Measurements from ENCODE around the gene SORCS1.
"Not testable (repeated sequence)": the region's sequence is repeated elsewhere in the genome, so short reads cannot be mapped to it uniquely, and the experiment has no call there.

SORCS1 gene

GRCh38 chr10:106938513-106938912 lies 226.0 kb downstream of the SORCS1 start:
- no peak for DNase-seq

GRCh38 chr10:106935978-106936451 lies 228.5 kb downstream of the SORCS1 start:
- DNase-seq = no peak

GRCh38 chr10:106931853-106932249 lies 232.7 kb downstream of the SORCS1 start:
- DNase-seq = no peak

DNA sequence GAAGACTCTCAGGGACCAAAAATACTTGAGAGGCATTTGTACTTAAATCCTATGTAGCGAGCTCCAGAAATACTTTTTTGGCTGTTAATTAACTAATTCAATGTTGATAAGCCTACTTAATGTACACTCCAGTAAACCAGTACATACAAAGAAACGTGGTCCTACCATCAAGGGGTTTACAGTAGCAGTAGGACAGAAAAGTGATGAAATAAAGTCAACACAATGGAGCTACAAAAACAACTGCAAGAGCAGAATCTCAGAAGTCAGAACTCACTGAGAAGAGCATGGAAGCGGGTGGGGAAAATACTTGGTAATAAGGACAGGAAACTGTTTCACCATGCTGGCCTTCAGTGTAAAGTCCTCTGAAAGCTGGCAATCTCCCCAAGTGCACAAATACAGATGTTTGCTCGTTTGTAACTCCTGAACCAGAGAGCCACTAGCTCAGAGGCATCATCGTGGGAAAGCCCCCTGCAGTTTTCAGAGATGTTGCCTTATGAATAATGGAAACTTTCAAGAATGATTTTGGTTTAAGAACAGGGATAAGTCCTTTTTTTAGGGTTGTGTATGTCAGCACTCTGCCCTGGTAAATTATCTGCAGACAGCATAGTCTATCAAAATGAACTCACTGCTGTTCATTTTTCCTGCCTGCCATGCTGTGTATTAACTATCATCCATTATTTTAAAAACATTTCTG lies 233.2 kb downstream of the SORCS1 start:
- no peak for DNase-seq

- DNase-seq = no peak
Measured at GRCh38 chr10:106930751-106931150, 233.8 kb downstream of the SORCS1 start.

- no peak for DNase-seq
Measured at GRCh38 chr10:106929291-106929895, 235.1 kb downstream of the SORCS1 start.

DNA sequence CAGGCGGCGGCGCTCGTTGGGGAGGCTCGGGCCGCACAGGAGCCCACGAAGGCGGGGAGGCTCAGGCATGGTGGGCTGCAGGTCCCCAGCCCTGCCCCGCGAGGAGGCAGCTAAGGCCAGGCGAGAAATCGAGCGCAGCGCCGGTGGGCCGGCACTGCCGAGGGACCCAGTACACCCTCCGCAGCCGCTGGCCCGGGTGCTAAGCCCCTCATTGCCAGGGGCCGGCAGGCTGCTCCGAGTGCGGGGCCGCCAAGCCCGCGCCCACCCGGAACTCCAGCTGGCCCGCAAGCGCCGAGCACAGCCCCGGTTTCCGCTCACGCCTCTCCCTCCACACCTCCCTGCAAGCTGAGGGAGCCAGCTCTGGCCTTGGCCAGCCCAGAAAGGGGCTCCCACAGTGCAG lies 236.4 kb downstream of the SORCS1 start:
- DNase-seq = not testable (repeated sequence)

GRCh38 chr10:106925191-106925590 lies 239.3 kb downstream of the SORCS1 start:
- DNase-seq = no peak

DNA sequence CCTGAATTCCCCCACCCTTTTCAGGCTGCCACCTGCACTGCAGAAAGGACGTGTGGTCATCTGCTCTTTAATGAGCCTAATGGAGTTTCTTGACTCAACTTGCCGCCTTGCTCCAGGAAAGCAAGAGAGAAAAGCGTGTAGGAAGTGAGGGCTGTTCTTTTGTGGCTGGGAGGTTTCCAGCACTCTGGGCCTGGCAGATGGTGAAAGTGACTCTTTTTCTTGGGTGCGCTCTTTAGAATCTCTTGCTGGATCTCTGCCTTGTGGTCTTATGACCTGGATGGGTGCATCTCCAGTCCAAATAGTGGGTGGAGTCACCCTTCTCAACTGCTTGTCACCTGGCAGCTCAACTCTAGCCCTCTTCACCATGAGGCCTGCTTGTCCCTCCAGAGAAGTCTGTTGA lies 244.0 kb downstream of the SORCS1 start:
- DNase-seq = no peak

GRCh38 chr10:106919871-106920282 lies 244.6 kb downstream of the SORCS1 start:
- DNase-seq = no peak

GRCh38 chr10:106917452-106918055 lies 247.0 kb downstream of the SORCS1 start:
- DNase-seq = no peak

DNA sequence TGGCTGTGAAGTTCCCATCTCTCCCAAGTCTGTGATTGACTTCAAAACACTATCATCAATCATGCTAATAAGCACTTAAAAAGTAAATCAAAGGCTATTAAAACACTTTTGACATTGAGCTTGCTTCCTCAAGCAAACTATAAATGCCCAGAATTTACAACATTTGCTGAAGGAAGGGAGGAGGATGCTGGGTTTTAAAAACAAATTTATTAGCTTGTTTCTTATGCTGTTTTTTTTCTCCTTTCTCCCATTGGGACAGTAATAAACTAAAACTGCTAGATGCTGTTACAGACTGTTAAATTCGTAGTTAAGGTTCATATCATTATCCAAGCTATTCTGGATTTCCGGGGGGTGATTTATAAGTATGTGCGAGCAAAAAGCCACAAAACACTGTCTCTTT lies 250.5 kb downstream of the SORCS1 start:
- DNase-seq = no peak

- no peak for DNase-seq
Measured at GRCh38 chr10:106913348-106913747, 251.2 kb downstream of the SORCS1 start.

DNA sequence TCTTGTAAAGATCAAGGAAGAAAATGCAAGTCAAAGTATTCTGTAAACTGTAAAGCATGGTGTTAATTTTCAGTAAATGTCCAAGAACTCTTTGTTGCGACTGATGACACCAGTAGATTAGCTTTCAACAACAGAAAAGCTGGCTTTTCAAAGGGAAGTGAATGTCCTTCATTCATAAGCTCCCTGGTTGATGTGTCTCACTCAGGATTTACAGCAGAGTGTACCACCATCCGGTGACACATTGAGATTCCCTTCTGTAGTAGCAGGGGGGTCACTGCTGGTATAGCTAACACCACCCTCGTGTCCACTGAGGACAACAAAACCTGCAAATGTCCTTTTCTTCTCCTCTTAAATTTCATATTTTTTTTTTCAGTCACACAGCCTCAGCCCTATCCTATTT lies 253.4 kb downstream of the SORCS1 start:
- no peak for DNase-seq

DNA sequence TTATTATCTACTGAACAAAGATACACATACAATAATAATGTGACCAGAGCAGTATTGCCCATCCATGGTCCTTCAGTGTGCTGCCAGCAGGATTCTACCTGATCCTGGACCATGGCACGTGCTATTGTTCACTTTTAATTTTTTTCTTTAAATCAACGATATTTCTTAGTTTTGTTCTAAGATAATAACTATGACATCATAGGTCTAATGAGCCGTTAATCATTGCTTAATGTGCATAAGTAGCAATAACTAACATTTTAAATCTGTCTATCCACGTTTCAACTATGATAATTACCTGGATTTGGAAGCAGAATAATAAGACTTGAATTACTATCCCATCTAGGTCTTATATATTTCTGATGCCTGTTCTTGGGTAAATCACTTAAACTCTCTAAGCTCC lies 253.8 kb downstream of the SORCS1 start:
- DNase-seq = no peak

DNA sequence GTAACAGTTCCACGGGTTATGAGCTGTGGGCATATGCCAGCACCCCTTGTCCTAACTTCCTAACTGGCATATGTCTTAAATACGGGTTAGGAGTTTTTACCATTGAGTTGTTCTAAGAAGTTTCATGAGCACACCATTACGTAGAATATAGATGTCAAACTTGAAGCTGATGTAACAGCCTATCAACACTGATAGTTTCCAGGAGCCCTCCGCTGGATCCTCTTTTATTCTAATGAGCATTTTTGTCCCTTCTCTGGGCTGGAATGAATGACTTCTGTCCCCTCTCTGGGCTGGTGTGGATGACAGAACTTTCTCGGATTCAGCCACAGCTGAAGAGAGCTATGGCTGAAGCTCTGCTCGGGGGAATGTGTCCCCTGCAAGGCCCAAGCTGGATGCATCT lies 256.3 kb downstream of the SORCS1 start:
- no peak for DNase-seq

DNA sequence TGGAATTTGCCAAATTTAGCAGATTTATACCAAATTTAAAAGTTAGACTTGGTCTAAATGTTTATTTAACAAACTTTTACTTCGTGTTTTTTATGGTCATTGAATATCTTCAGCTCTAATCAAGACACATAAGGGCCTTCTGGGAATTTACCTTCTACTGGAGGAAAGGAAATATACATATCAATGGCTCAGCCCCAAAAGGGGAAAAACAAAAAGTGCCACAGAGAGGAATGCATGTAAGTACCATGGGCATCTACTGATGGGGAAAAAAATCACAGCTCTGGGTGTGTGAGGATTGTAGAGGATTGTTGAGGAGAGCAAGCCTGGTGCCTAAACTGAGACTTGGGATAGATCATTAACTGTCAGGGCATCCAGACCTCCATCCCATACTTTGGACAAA lies 260.3 kb downstream of the SORCS1 start:
- DNase-seq = no peak

DNA sequence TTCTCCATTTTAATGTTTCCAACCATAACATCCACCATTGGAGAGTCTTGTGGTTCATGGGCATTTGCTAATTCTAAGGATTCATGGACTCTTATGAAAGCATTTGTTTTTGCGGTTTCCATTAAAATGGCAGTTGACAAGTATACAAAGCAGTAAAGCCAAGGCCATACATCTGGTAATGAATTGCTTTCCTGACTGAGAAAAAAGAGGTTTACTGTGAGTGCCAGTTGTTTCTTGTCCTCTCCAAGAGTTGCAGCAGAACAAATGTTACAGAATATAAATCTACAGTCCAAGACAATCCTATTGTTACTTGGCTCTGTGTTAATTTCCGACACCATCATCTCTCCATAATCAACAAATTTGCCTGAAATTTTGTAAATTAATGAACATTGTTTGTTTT lies 261.3 kb downstream of the SORCS1 start:
- DNase-seq = no peak

DNA sequence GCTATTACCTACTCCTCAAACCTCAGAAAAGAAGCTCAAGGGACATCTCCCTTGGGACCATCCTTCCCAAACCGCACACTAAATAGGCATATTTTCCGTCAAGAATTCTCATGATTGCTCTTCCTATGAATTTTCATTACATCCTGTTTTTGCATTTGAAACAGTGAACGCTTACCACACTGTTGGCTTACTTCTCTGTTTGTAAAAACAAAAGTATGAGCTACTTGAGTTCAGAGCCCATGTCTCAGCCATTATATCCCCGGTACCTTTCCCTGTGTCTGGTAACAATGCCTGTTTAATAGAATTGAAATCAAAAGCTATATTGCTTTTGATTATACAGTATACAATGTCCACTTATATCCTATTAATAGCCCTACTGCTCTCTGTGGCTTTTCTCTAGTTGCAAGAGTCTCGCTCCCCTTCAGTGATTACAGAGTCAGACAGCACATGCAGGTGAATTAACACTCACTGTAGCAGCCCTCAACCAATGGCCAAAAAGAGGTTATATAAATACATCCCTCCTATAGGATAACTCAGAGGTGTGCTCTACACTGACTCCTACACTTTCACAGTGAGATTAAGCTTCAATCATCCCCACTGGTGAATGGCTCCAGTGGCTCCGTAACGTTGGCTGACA lies 264.4 kb downstream of the SORCS1 start:
- DNase-seq = no peak

- DNase-seq = no peak
Measured at GRCh38 chr10:106898446-106898845, 266.1 kb downstream of the SORCS1 start.

GRCh38 chr10:106897719-106898118 lies 266.8 kb downstream of the SORCS1 start:
- DNase-seq = no peak

GRCh38 chr10:106894692-106895091 lies 269.8 kb downstream of the SORCS1 start:
- no peak for DNase-seq

DNA sequence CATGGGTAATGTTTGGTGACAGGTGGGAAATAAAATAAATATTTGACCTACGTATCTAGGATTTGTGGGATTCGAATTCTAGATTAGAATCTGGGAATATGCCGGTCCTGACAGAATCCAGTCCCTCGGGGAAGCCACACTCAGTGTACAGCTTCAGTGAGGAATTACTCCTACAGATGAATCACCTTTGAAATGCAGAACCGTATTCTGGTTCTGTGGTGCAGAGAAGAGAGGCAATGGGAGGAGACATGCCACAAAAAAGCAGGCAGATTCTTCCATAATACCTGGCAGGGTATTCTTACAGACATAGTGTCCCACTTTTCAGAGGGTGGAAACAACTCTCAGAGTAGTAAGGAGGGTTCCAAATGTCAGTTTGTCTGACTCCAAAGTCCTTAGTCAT lies 286.9 kb downstream of the SORCS1 start:
- no peak for DNase-seq

- no peak for DNase-seq
Measured at GRCh38 chr10:106874604-106874889, 290.0 kb downstream of the SORCS1 start.
